ENCODE measurements around the gene CCDC28B. TPM values are rescaled to one million over a fixed set of nuclear protein-coding genes. Genes with fewer than 3 reads are reported as not detected.

The CCDC28B gene
- polyA plus RNA-seq, 1 of the 3 experiments (the other 2 are of a cell fraction): 26.3 TPM

- no peak for TF ChIP-seq TAF1 (IDR thresholded peaks at IDR 0.05; ENCODE audit: borderline replicate concordance, low read depth, low read length)
- no peak for TF ChIP-seq RXRA (IDR thresholded peaks at IDR 0.05; ENCODE audit: borderline replicate concordance, low read depth)
- no peak for TF ChIP-seq RAD21 (IDR thresholded peaks at IDR 0.05; ENCODE audit: low read length)
- TF ChIP-seq USF1 (IDR thresholded peaks at IDR 0.05; ENCODE audit: borderline replicate concordance, low read depth): no peak
- no peak for TF ChIP-seq MAX (IDR thresholded peaks at IDR 0.05; ENCODE audit: low read depth)
These were observed 14.3 kb upstream of the CCDC28B start (continued) for GRCh38 chr1:32186077-32186476.

GRCh38 chr1:32186491-32186890 lies 13.9 kb upstream of the CCDC28B start:
- POLR2A ChIA-PET: no interaction called here
- Histone ChIP-seq H3K9me3 (no peaks in the 10 kb centered on the region), H3K27me3 (ENCODE audit: insufficient read depth) (no peaks in the 10 kb centered on the region), H3K79me2 (ENCODE audit: insufficient read depth) (peaks cover 72% of the 10 kb centered on the region), H3K4me2 (no peak overlapping the region), H2AFZ (ENCODE audit: low read depth) (no peak overlapping the region), H3K4me3 (ENCODE audit: low read depth in 2 of 2, low read length in 1 of 2) (no peak overlapping the region), H3K9ac (no peak overlapping the region), H3K27ac (ENCODE audit: low read depth in 2 of 2, low read length in 1 of 2) (no peak overlapping the region), H3K4me1 (ENCODE audit: control insufficient read depth in 1 of 2, insufficient read depth in 2 of 2, low read depth in 1 of 2, low read length in 1 of 2) (peaks cover 11 to 13% of the 10 kb centered on the region in 2 experiments; a peak in 2 of 4 replicates), H4K20me1 (ENCODE audit: insufficient read depth) (peaks cover 29% of the 10 kb centered on the region), H3K36me3 (replicated peaks in 1 of 2; ENCODE audit: control insufficient read depth in 1 of 2, insufficient read depth in 2 of 2, low read length in 1 of 2) (peaks cover 59 to 80% of the 10 kb centered on the region in 2 experiments), H3F3A (replicated peaks; ENCODE audit: insufficient read depth) (no peaks in the 10 kb centered on the region), H3K9me2 (no peaks in the 10 kb centered on the region)
- DNase-seq: no peak
- CTCF ChIA-PET: interaction anchor here (1.2 kb wide), 1 partner anchor 14 kb away, joined by 6 read pairs; the partner anchor contains the start of gene CCDC28B
- TF ChIP-seq ELF1 (IDR thresholded peaks at IDR 0.05): no peak
- TF ChIP-seq CHD2 (IDR thresholded peaks at IDR 0.05; ENCODE audit: low read length, partially characterized antibody): no peak
- no peak for TF ChIP-seq TEAD4 (IDR thresholded peaks at IDR 0.05; ENCODE audit: borderline replicate concordance, insufficient read depth)
- TF ChIP-seq TAF1 (IDR thresholded peaks at IDR 0.05; ENCODE audit: borderline replicate concordance, low read depth, low read length): no peak
- no peak for TF ChIP-seq USF1 (IDR thresholded peaks at IDR 0.05; ENCODE audit: borderline replicate concordance, low read depth)
- TF ChIP-seq SIN3A (IDR thresholded peaks at IDR 0.05; ENCODE audit: borderline replicate concordance, low read depth, low read length): no peak
- TF ChIP-seq NRF1 (IDR thresholded peaks at IDR 0.05; ENCODE audit: low read depth, low read length): no peak
- no peak for TF ChIP-seq POLR2AphosphoS5 (IDR thresholded peaks at IDR 0.05; ENCODE audit: low read depth, low read length)
- TF ChIP-seq PBX3 (IDR thresholded peaks at IDR 0.05): no peak
- no peak for TF ChIP-seq TCF12 (IDR thresholded peaks at IDR 0.05)
- TF ChIP-seq CTCF (IDR thresholded peaks at IDR 0.05): no peak
- TF ChIP-seq EP300 (IDR thresholded peaks at IDR 0.05; ENCODE audit: borderline replicate concordance in 1 of 2, low read depth in 1 of 2, low read length in 1 of 2): no peak
- 97% methylated on average over 2 of the region's 2 CpGs for WGBS (ENCODE audit: low lambda C conversion rate)

Measured in SK-N-SH (cell line).